ENCODE results near the gene PUSL1.

The PUSL1 gene

DNA sequence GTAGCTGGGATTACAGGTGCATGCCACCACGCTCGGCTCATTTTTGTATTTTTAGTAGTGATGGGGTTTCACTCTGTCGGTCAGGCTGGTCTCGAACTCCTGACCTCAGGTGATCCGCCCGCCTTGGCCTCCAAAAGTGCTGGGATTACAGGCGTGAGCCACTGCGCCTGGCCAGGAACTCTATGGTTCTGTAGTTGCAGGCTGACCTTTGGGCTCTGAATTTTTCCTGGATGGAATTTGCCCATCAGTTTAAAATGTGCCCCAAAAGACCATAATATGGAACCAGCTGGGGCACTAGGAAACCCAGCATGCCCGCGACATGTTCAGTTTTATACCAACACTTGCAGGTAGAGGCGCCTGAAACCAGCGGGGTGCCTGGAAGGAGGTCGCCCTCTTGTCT lies 29.8 kb upstream of the PUSL1 start:
- FAIRE-seq (no peak), DNase-seq (ENCODE audit: low spot score) (no peak)

DNA sequence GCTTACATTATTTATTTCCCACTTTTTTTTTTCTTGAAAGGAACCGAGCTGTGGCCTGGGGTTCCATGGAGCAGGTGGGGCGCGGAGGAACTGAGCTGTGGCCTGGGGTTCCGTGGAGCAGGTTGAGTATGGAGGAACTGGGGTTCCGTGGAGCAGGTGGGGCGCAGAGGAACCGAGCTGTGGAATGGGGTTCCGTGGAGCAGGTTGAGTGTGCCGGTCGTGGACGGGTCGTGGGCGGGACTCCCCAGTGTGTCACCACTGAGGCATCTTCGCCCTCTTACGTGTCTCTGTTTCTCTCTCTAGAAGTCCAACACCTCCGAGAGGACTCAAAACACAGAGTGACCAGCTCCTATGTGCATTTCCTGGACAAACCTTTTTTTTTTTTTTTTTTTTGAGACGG lies 29.4 kb upstream of the PUSL1 start:
- DNase-seq (ENCODE audit: low spot score) (no peak), FAIRE-seq (no peak)

GRCh38 chr1:1280782-1281481 lies 27.5 kb upstream of the PUSL1 start:
- FAIRE-seq = no peak

DNA sequence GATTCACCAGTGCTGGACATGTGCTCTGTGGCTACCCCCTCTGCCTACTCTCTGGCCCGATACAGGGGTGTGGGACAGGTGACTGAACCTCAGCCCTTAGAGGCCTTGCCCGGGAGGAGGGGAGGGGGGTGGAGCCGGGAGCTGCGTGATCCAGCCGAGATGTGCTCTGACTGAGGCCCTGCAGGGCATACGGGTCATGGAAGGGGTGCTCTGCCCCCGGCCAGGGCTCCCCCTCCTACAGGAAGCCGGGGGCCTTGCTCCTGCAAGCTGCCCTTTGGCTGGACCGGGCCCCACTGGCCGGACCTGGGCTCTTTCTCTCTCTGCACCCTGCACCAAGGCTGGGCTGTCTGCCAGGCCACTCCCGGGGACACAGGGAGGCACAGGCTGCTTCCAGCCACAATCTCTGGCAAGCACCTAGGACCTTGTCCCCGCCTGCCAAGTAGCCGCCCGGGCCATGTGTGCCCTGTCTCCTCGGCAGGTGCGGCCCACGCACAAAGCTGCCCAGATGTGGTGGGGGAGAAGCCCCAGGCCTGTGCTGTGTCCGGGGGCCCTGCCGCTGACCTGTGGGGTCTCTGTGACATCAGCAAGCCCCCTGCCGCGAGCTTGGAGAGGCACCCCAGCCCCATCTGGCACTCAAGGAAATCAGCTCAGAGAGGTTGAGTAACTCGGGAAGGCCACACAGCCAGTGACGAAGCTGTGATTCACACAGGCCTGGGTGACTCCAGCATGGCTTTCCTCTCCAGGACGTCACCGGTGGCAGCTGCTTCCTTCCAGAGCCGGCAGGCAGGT lies 26.7 kb upstream of the PUSL1 start:
- no peak for FAIRE-seq
- DNase-seq (ENCODE audit: low spot score) = peak; percentile 83

More at GRCh38 chr1:1280782-1281481, 27.5 kb upstream of the PUSL1 start:
- DNase-seq (ENCODE audit: low spot score) = no peak

GRCh38 chr1:1282998-1283397 lies 25.4 kb upstream of the PUSL1 start:
- FAIRE-seq (no peak), DNase-seq (ENCODE audit: low spot score) (peak; percentile 41)

DNA sequence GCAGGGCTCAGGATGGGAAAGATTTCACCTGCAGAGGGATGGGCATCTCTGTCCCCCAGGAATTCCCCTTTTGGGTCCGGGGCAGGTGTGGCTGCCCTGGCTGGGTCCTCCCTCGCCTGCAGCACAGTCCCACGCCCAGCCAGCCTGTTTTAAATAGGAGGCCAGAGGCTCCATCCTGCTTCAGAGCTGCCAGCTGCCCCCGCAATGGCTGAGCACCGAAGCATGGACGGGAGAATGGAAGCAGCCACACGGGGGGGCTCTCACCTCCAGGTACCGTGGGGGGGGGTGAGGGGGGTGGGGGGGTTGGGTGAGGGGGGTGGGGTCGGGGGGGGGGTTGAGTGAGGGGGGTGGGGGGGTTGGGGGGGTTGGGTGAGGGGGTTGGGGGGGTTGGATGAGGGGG lies 24.6 kb upstream of the PUSL1 start:
- DNase-seq (ENCODE audit: low spot score) (peak; percentile 33), FAIRE-seq (no peak)

GRCh38 chr1:1284221-1285101 lies 23.9 kb upstream of the PUSL1 start:
- FAIRE-seq = no peak
- DNase-seq (ENCODE audit: low spot score) = no peak

DNA sequence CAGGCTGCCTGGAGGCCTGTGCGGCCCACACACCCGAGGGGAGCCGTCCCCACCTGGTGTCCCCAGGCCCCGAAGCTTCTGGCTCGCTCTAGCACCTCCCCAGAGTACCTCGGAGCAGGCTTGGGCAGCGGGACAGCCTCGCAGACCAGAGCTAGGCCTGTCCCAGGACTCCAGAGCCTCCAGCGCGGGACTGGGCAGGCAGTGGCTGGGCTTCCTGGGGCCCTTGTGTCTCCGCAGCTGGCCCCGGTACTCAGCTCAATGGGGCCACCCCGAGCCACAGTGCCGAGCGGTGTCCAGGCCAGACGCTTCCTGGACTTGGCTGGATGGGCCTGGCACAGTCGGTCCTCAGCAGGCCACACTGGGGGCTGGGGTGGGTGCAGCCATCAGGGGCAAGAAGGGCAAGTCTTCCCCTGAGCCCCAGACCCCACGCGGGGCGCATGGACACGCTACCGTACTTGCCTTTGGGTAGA lies 23.3 kb upstream of the PUSL1 start:
- no peak for DNase-seq (ENCODE audit: low spot score)

DNA sequence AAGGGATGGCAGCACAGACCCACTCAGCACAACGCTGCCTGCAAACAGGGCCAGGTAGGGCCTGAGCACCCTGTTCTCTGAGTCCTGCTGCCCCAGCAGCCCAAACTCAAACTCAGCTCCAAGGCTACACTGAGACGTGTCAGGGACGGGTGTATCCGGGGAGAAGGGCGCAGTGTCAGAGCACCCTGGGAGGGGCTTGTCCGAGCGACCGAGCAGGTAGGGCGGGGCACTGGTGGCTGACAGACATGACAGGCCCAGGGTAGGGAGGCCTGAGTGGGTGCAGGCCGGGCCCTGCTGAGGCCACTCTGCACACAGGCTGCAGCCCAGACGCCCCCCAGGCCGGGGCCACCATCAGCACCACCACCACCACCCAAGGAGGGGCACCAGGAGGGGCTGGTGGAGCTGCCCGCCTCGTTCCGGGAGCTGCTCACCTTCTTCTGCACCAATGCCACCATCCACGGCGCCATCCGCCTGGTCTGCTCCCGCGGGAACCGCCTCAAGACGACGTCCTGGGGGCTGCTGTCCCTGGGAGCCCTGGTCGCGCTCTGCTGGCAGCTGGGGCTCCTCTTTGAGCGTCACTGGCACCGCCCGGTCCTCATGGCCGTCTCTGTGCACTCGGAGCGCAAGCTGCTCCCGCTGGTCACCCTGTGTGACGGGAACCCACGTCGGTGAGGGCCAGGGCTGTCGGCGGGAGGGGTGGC lies 22.6 kb upstream of the PUSL1 start:
- DNase-seq (ENCODE audit: low spot score) (no peak), FAIRE-seq (no peak)

More for the DNA sequence above, 23.3 kb upstream of the PUSL1 start:
- FAIRE-seq = no peak

- no peak for DNase-seq (ENCODE audit: low spot score)
- no peak for FAIRE-seq
Observed at GRCh38 chr1:1286313-1287261, 21.8 kb upstream of the PUSL1 start.

DNA sequence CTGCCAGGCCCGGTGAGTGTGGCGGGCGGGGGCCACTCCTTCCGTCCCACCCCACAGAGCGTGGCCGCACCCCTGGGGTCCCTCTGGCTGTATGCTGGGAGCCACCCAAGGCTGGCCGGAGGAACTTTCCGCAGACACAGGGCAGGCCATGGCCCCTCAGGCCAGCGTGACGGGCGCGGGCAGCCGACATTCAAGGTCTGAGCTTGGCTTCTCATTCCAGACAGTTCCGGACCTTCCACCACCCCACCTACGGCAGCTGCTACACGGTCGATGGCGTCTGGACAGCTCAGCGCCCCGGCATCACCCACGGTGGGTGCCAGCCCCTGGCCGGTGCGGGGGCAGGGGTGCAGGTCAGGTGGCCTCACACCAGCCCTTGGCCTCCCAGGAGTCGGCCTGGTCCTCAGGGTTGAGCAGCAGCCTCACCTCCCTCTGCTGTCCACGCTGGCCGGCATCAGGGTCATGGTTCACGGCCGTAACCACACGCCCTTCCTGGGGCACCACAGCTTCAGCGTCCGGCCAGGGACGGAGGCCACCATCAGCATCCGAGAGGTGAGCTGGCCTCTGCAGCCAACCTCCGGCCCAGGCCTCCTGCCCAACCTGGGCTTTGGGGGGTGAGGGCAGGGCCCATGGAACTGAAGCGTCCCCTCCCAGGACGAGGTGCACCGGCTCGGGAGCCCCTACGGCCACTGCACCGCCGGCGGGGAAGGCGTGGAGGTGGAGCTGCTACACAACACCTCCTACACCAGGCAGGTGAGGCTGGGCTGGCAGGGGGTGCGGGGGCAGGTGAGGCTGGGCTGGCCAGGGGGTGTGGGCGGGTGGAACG lies 20.9 kb upstream of the PUSL1 start:
- no peak for DNase-seq (ENCODE audit: low spot score)
- FAIRE-seq = no peak

- DNase-seq (ENCODE audit: low spot score) (no peak), FAIRE-seq (no peak)
Observed at GRCh38 chr1:1290238-1290731, 18.1 kb upstream of the PUSL1 start.

- DNase-seq (ENCODE audit: low spot score) (no peak), FAIRE-seq (no peak)
Observed at GRCh38 chr1:1291023-1291528, 17.3 kb upstream of the PUSL1 start.

GRCh38 chr1:1291548-1292441 lies 16.6 kb upstream of the PUSL1 start:
- peak; percentile 47 for DNase-seq (ENCODE audit: low spot score)
- no peak for FAIRE-seq

DNA sequence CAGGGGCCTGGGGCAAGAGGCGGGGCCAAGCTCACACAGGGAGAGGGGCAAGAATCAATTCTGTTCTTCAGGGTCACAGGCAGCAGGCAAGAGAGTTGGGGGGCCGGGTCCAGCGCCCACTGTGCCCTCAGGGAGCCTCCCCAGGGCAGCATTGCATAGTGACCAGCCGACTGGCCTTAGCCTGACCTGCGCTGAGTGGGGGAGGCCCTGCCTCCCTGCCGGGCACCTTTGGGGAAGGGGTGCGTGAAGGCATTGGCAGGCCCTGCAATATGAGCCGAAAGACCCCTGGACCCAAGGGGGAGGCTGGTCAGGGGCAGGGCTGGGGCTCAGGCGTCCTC lies 16.0 kb upstream of the PUSL1 start:
- DNase-seq (ENCODE audit: low spot score) (no peak), FAIRE-seq (no peak)

- DNase-seq (ENCODE audit: low spot score) = no peak
- no peak for FAIRE-seq
Observed at GRCh38 chr1:1292851-1293250, 15.5 kb upstream of the PUSL1 start.

- FAIRE-seq (no peak), DNase-seq (ENCODE audit: low spot score) (no peak)
Observed at GRCh38 chr1:1293263-1294249, 14.8 kb upstream of the PUSL1 start.

Data from RCC 7860 (cell line).